HG03095 (cell line): Measurements from ENCODE around the gene SLC15A4.

Experiments used
- ATAC-seq: cut with Tn5 transposase; IDR thresholded peaks from one replicate; pipeline ENCODE4 v1.9.1; 2021; ENCODE audit warnings: moderate library complexity; ENCODE audit not compliant: unreplicated experiment

Gene SLC15A4

GRCh38 chr12:128795530-128796361, 28.0 kb downstream of the SLC15A4 start:
- no peak for ATAC-seq

- no peak for ATAC-seq
Measured at GRCh38 chr12:128794661-128795529, 28.9 kb downstream of the SLC15A4 start.

GRCh38 chr12:128793701-128794100, 30.1 kb downstream of the SLC15A4 start:
- ATAC-seq = no peak

- ATAC-seq = no peak
Measured at GRCh38 chr12:128792881-128793280, 30.9 kb downstream of the SLC15A4 start.

- ATAC-seq = no peak
Measured at GRCh38 chr12:128792398-128792797, 31.4 kb downstream of the SLC15A4 start.

GRCh38 chr12:128791395-128792322, 32.1 kb downstream of the SLC15A4 start:
- ATAC-seq = no peak

GRCh38 chr12:128790653-128791373, 32.9 kb downstream of the SLC15A4 start:
- no peak for ATAC-seq

- ATAC-seq = no peak
Measured at GRCh38 chr12:128790221-128790620, 33.5 kb downstream of the SLC15A4 start.

GRCh38 chr12:128789356-128789929, 34.3 kb downstream of the SLC15A4 start:
- ATAC-seq = no peak

- no peak for ATAC-seq
Measured at GRCh38 chr12:128787827-128788226, 35.9 kb downstream of the SLC15A4 start.

- ATAC-seq = no peak
Measured at GRCh38 chr12:128786741-128787391, 36.9 kb downstream of the SLC15A4 start.

- no peak for ATAC-seq
Measured at GRCh38 chr12:128784030-128784760, 39.6 kb downstream of the SLC15A4 start.

GRCh38 chr12:128783129-128783574, 40.6 kb downstream of the SLC15A4 start:
- peak; percentile 70 for ATAC-seq

GRCh38 chr12:128779901-128780300, 43.9 kb downstream of the SLC15A4 start:
- no peak for ATAC-seq

GRCh38 chr12:128772249-128772648, 51.5 kb downstream of the SLC15A4 start:
- ATAC-seq = no peak

- no peak for ATAC-seq
Measured at GRCh38 chr12:128771681-128772080, 52.1 kb downstream of the SLC15A4 start.

GRCh38 chr12:128767518-128767917, 56.2 kb downstream of the SLC15A4 start:
- no peak for ATAC-seq

- ATAC-seq = no peak
Measured at GRCh38 chr12:128766738-128767501, 56.8 kb downstream of the SLC15A4 start.
